ENCODE results near the gene EDN2. TPM values are rescaled to one million over a fixed set of nuclear protein-coding genes. Genes with fewer than 3 reads are reported as not detected.

The EDN2 gene
- total RNA-seq, 4 donors from 2014 or later = not detected

- H3K4me1 ChIP-seq = no peaks in the 10 kb centered on the region
- TF ChIP-seq CTCF (IDR thresholded peaks at IDR 0.05 in 4 of 5, conservative IDR thresholded peaks at IDR 0.05 in 1 of 5) = no peak
- no peak for TF ChIP-seq POLR2A (IDR thresholded peaks at IDR 0.05)
- DNase-seq (peak in 1 of 2 donors; percentile 8), ATAC-seq (no peak)
- no peaks in the 10 kb centered on the region for H3K36me3 ChIP-seq
- H3K27me3 ChIP-seq = no peaks in the 10 kb centered on the region
- no peaks in the 10 kb centered on the region for H3K9me3 ChIP-seq
- no peak overlapping the region for H3K4me3 ChIP-seq
- in situ Hi-C loops (cut with MboI; ENCODE audit: low sequenced_read_pairs in 4 of 4) = no loop called here
- intact Hi-C loops (cut with DNase I; ENCODE audit: low total_unique reads) = no loop called here
- no peak overlapping the region for H3K27ac ChIP-seq
Observed at GRCh38 chr1:41530411-41530810, 45.9 kb upstream of the EDN2 start.

GRCh38 chr1:41529621-41530395 is 45.3 kb upstream of the EDN2 start:
- no peaks in the 10 kb centered on the region for H3K9me3 ChIP-seq
- H3K27ac ChIP-seq = no peak overlapping the region
- DNase-seq = peak in 1 of 2 donors; percentile 4
- no peaks in the 10 kb centered on the region for H3K36me3 ChIP-seq
- ATAC-seq = no peak
- no peak overlapping the region for H3K4me3 ChIP-seq
- no peaks in the 10 kb centered on the region for H3K4me1 ChIP-seq
- no peaks in the 10 kb centered on the region for H3K27me3 ChIP-seq
- in situ Hi-C loops (cut with MboI; ENCODE audit: low sequenced_read_pairs in 4 of 4) (no loop called here), intact Hi-C loops (cut with DNase I; ENCODE audit: low total_unique reads) (no loop called here)
- TF ChIP-seq CTCF (IDR thresholded peaks at IDR 0.05 in 4 of 5, conservative IDR thresholded peaks at IDR 0.05 in 1 of 5) = no peak
- TF ChIP-seq POLR2A (IDR thresholded peaks at IDR 0.05) = no peak

GRCh38 chr1:41528726-41529605 is 44.5 kb upstream of the EDN2 start:
- DNase-seq (peak in 1 of 2 donors; percentile 5), ATAC-seq (no peak)
- Histone ChIP-seq H3K9me3 (no peaks in the 10 kb centered on the region), H3K36me3 (no peaks in the 10 kb centered on the region), H3K4me1 (no peaks in the 10 kb centered on the region), H3K4me3 (no peak overlapping the region), H3K27me3 (no peaks in the 10 kb centered on the region), H3K27ac (no peak overlapping the region)
- TF ChIP-seq CTCF (IDR thresholded peaks at IDR 0.05 in 4 of 5, conservative IDR thresholded peaks at IDR 0.05 in 1 of 5) (no peak), POLR2A (IDR thresholded peaks at IDR 0.05) (no peak)
- in situ Hi-C loops (cut with MboI; ENCODE audit: low sequenced_read_pairs in 4 of 4) (no loop called here), intact Hi-C loops (cut with DNase I; ENCODE audit: low total_unique reads) (no loop called here)

GRCh38 chr1:41528106-41528505 is 43.6 kb upstream of the EDN2 start:
- Histone ChIP-seq H3K9me3 (no peaks in the 10 kb centered on the region), H3K27me3 (no peaks in the 10 kb centered on the region), H3K27ac (no peak overlapping the region), H3K36me3 (no peaks in the 10 kb centered on the region), H3K4me3 (no peak overlapping the region), H3K4me1 (no peaks in the 10 kb centered on the region)
- TF ChIP-seq POLR2A (IDR thresholded peaks at IDR 0.05) = no peak
- no peak for TF ChIP-seq CTCF (IDR thresholded peaks at IDR 0.05 in 4 of 5, conservative IDR thresholded peaks at IDR 0.05 in 1 of 5)
- ATAC-seq (no peak), DNase-seq (no peak)
- intact Hi-C loops (cut with DNase I; ENCODE audit: low total_unique reads) (no loop called here), in situ Hi-C loops (cut with MboI; ENCODE audit: low sequenced_read_pairs in 4 of 4) (no loop called here)
